Esophagus squamous epithelium (tissue), 5 donors: ENCODE results near the gene SPOCK1. TPM values are rescaled to one million over a fixed set of nuclear protein-coding genes. Genes with fewer than 3 reads are reported as not detected.

ENCODE experiments used
- DNase-seq: peaks from one replicate; lab custom pipeline; 2025; lab: John Stamatoyannopoulos, UW
- H3K27ac ChIP-seq, 4 donors: fragments of 200-600 bp; sonication (generic); one replicate each; pipeline ENCODE4 v1.5.1; 2016 to 2019; ENCODE audit warnings: mild to moderate bottlenecking in 1 of 4
- H3K27me3 ChIP-seq, 4 donors: fragments of 200-600 bp; sonication (generic); 1 replicate in 3 of 4; 2 replicates in 1 of 4; pipeline versions ENCODE4 v1.5.1 to v1.6.0; 2017 to 2021; ENCODE audit warnings: antibody characterized with exemption in 1 of 4
- H3K36me3 ChIP-seq, 3 donors: fragments of 200-600 bp; sonication (generic); one replicate each; pipeline ENCODE4 v1.5.1; 2016 to 2019
- H3K4me1 ChIP-seq, 3 donors: fragments of 200-600 bp; sonication (generic); one replicate each; pipeline ENCODE4 v1.5.1; 2017 to 2019
- H3K4me3 ChIP-seq, 4 donors: fragments of 200-600 bp; sonication (generic); 1 replicate in 3 of 4; 2 replicates in 1 of 4; pipeline ENCODE4 v1.5.1; 2016 to 2019; ENCODE audit warnings: mild to moderate bottlenecking in 2 of 4, moderate library complexity in 1 of 4
- H3K9me3 ChIP-seq, 3 donors: fragments of 200-600 bp; sonication (generic); one replicate each; pipeline ENCODE4 v1.5.1; 2016 to 2019
- POLR2A ChIP-seq, 4 donors: fragments of 450-650 bp; IDR thresholded peaks; one replicate each; pipeline ENCODE4 v1.6.1; 2017; ENCODE audit warnings: antibody characterized with exemption in 4 of 4, mild to moderate bottlenecking in 4 of 4, moderate library complexity in 3 of 4
- WGBS, 2 donors: methylation state at CpG; one replicate each; pipeline ENCODE4 v1.1.5; 2018; 5-methylcytosine and 5-hydroxymethylcytosine counted together
- intact Hi-C: fragments of 100-400 bp; cut with DNase I; formaldehyde crosslinking; loops from one replicate; pipeline ENCODE4 v1.15.0; 2022
- total RNA-seq, 4 donors: library from RNA; depleted of rRNA; stranded (reverse); fragments of >200 nt; gene quantifications; one replicate each; pipeline ENCODE4 v1.1.0, GENCODE V29; 2016
- TF ChIP-seq, protein P1 (sequence below), 6 experiments: fragments of 450-650 bp in 4 of 6; fragments of 200-600 bp in 2 of 6; sonication (generic) in 2 of 6; IDR thresholded peaks; one replicate each; pipeline ENCODE4 v1.5.1; 2016 to 2019; ENCODE audit warnings: antibody characterized with exemption in 6 of 6, mild to moderate bottlenecking in 4 of 6, moderate library complexity in 4 of 6
- donor health status: DM: yes; HTN: yes; CAD: no.

SPOCK1 gene
- total RNA-seq, 4 donors from 2014 or later = 0.99 to 21.9 (median 8.1) TPM

DNA sequence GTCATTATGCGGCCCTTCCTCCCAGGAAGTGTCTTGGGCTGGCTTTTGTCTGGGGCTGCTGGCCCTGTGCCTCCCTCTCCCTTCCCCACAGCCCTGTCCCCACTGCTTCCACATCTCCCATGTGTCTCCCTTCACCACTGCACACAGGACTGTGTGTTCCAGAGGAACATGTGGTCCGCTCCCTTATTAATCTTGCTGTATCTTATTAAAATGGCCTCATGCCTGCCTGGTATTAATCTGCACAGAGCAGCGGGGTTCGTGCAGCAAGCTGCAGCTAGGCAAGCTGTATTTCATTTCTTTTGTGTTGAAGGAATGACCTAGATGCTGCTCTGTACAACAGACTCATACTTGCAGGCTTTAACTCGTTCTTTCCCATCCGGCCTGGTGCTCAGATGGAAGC is 130.5 kb downstream of the SPOCK1 start:
- H3K27me3 ChIP-seq = peaks cover 0 to 7% (median 0%) of the 10 kb centered on the region in 4 donors
- no peak overlapping the region for H3K27ac ChIP-seq
- H3K4me3 ChIP-seq = no peak overlapping the region
- intact Hi-C loops = no loop called here
- H3K9me3 ChIP-seq = no peaks in the 10 kb centered on the region
- H3K4me1 ChIP-seq = peaks cover 0 to 3% (median 0%) of the 10 kb centered on the region in 3 donors
- WGBS, 2 donors = 76 to 78% methylated on average over 5 to 6 of the region's 6 CpGs
- no peak for DNase-seq
- H3K36me3 ChIP-seq = no peaks in the 10 kb centered on the region
- no peak for TF ChIP-seq POLR2A (IDR thresholded peaks at IDR 0.05)
- TF ChIP-seq, protein P1, sequence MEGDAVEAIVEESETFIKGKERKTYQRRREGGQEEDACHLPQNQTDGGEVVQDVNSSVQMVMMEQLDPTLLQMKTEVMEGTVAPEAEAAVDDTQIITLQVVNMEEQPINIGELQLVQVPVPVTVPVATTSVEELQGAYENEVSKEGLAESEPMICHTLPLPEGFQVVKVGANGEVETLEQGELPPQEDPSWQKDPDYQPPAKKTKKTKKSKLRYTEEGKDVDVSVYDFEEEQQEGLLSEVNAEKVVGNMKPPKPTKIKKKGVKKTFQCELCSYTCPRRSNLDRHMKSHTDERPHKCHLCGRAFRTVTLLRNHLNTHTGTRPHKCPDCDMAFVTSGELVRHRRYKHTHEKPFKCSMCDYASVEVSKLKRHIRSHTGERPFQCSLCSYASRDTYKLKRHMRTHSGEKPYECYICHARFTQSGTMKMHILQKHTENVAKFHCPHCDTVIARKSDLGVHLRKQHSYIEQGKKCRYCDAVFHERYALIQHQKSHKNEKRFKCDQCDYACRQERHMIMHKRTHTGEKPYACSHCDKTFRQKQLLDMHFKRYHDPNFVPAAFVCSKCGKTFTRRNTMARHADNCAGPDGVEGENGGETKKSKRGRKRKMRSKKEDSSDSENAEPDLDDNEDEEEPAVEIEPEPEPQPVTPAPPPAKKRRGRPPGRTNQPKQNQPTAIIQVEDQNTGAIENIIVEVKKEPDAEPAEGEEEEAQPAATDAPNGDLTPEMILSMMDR (IDR thresholded peaks at IDR 0.05) = no peak

DNA sequence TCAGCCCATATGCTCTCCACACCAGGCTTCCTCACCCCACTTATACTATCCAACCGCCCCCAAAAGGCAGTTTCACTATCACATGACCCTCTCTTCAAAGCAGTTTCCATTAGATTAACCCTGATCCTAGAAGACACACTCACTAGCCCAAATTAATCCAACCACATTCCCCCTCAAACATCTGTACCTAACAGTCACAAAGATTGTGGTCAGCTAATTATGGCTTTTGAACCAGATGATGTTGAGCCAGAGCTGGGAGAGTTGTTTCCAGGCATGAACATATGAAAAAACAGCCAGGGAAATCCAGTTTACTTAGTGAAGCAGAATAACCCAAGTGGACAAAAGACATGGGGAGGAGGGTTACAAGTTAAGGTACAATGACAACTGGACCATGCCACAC is 131.2 kb downstream of the SPOCK1 start:
- intact Hi-C loops = no loop called here
- Histone ChIP-seq H3K27me3 (peaks cover 0 to 7% (median 0%) of the 10 kb centered on the region in 4 donors), H3K4me3 (no peak overlapping the region), H3K4me1 (peaks cover 0 to 3% (median 0%) of the 10 kb centered on the region in 3 donors), H3K36me3 (no peaks in the 10 kb centered on the region), H3K9me3 (no peaks in the 10 kb centered on the region), H3K27ac (no peak overlapping the region)
- TF ChIP-seq POLR2A (IDR thresholded peaks at IDR 0.05) = no peak
- TF ChIP-seq, protein P1 (IDR thresholded peaks at IDR 0.05) = no peak
- DNase-seq = no peak
- 82 to 89% methylated on average over 1 of the region's 1 CpG for WGBS, 2 donors

- Histone ChIP-seq H3K4me3 (no peak overlapping the region), H3K4me1 (peaks cover 0 to 3% (median 0%) of the 10 kb centered on the region in 3 donors), H3K9me3 (no peaks in the 10 kb centered on the region), H3K36me3 (no peaks in the 10 kb centered on the region), H3K27me3 (peaks cover 0 to 7% (median 0%) of the 10 kb centered on the region in 4 donors), H3K27ac (no peak overlapping the region)
- WGBS, 2 donors = 53 to 83% methylated on average over 1 to 3 of the region's 3 CpGs
- DNase-seq = no peak
- no peak for TF ChIP-seq POLR2A (IDR thresholded peaks at IDR 0.05)
- TF ChIP-seq, protein P1 (IDR thresholded peaks at IDR 0.05) = no peak
- intact Hi-C loops = no loop called here
Observed at GRCh38 chr5:137366526-137366925, 132.6 kb downstream of the SPOCK1 start.

GRCh38 chr5:137365126-137365865 is 133.8 kb downstream of the SPOCK1 start:
- intact Hi-C loops = no loop called here
- no peak for DNase-seq
- Histone ChIP-seq H3K4me1 (peaks cover 0 to 3% (median 0%) of the 10 kb centered on the region in 3 donors), H3K36me3 (no peaks in the 10 kb centered on the region), H3K27ac (no peak overlapping the region), H3K4me3 (no peak overlapping the region), H3K27me3 (peaks cover 0 to 10% (median 0%) of the 10 kb centered on the region in 4 donors), H3K9me3 (no peaks in the 10 kb centered on the region)
- TF ChIP-seq, protein P1 (IDR thresholded peaks at IDR 0.05) = no peak
- TF ChIP-seq POLR2A (IDR thresholded peaks at IDR 0.05) = no peak
- 33 to 36% methylated on average over 3 of the region's 3 CpGs for WGBS, 2 donors

DNA sequence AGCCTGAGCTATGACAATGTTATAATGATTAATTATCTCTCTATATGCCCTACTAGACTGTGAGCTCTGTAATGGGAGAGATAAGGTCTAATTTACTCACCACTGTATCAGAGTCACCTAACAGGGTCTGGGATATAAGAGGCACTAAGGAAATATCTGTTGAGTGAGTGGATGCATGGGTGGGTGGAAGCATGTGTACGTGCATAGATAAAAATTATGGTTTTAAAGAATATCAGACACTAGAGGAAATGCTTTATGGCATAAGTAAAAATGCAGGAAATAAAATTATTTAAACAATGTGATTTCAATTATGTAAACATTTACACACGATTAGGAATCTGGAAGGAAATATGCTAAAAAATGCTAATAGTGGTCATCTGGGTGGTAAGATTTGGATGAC is 137.8 kb downstream of the SPOCK1 start:
- DNase-seq = no peak
- Histone ChIP-seq H3K4me3 (no peak overlapping the region), H3K4me1 (peaks cover 0 to 3% (median 0%) of the 10 kb centered on the region in 3 donors), H3K9me3 (no peaks in the 10 kb centered on the region), H3K36me3 (no peaks in the 10 kb centered on the region), H3K27ac (no peak overlapping the region), H3K27me3 (peaks cover 0 to 11% (median 0%) of the 10 kb centered on the region in 4 donors)
- WGBS, 2 donors = 48 to 65% methylated on average over 2 of the region's 2 CpGs
- intact Hi-C loops = no loop called here
- TF ChIP-seq, protein P1 (IDR thresholded peaks at IDR 0.05) = no peak
- no peak for TF ChIP-seq POLR2A (IDR thresholded peaks at IDR 0.05)
